GM18861 (cell line): ENCODE results near the gene SPECC1.
"Not testable (repeated sequence)": the region's sequence is repeated elsewhere in the genome, so short reads cannot be mapped to it uniquely, and the experiment has no call there.

Experiments used
- ATAC-seq: cut with Tn5 transposase; IDR thresholded peaks from one replicate; pipeline ENCODE4 v1.9.1; 2021; ENCODE audit not compliant: unreplicated experiment

Gene SPECC1

GRCh38 chr17:20228410-20228809 lies 219.3 kb downstream of the SPECC1 start:
- no peak for ATAC-seq

GRCh38 chr17:20228860-20229259 lies 219.7 kb downstream of the SPECC1 start:
- ATAC-seq, result no peak

- ATAC-seq, result no peak
Observed at GRCh38 chr17:20230924-20231323, 221.8 kb downstream of the SPECC1 start.

GRCh38 chr17:20232611-20233010 lies 223.5 kb downstream of the SPECC1 start:
- no peak for ATAC-seq

- ATAC-seq, result no peak
Observed at GRCh38 chr17:20234276-20234675, 225.1 kb downstream of the SPECC1 start.

- ATAC-seq, result no peak
Observed at GRCh38 chr17:20235747-20236146, 226.6 kb downstream of the SPECC1 start.

GRCh38 chr17:20236578-20237227 lies 227.5 kb downstream of the SPECC1 start:
- ATAC-seq, result no peak

GRCh38 chr17:20239776-20240175 lies 230.6 kb downstream of the SPECC1 start:
- not testable (repeated sequence) for ATAC-seq

- ATAC-seq, result no peak
Observed at GRCh38 chr17:20241855-20242254, 232.7 kb downstream of the SPECC1 start.

GRCh38 chr17:20242271-20242670 lies 233.1 kb downstream of the SPECC1 start:
- no peak for ATAC-seq

GRCh38 chr17:20243524-20243923 lies 234.4 kb downstream of the SPECC1 start:
- no peak for ATAC-seq

- ATAC-seq, result no peak
Observed at GRCh38 chr17:20244671-20245070, 235.5 kb downstream of the SPECC1 start.

GRCh38 chr17:20246692-20247091 lies 237.5 kb downstream of the SPECC1 start:
- no peak for ATAC-seq

- no peak for ATAC-seq
Observed at GRCh38 chr17:20253323-20253722, 244.2 kb downstream of the SPECC1 start.

GRCh38 chr17:20254541-20254940 lies 245.4 kb downstream of the SPECC1 start:
- no peak for ATAC-seq

GRCh38 chr17:20256144-20256543 lies 247.0 kb downstream of the SPECC1 start:
- ATAC-seq, result no peak

GRCh38 chr17:20257008-20257407 lies 247.8 kb downstream of the SPECC1 start:
- ATAC-seq, result no peak

GRCh38 chr17:20257798-20258197 lies 248.6 kb downstream of the SPECC1 start:
- ATAC-seq, result no peak

- ATAC-seq, result no peak
Observed at GRCh38 chr17:20259668-20260067, 250.5 kb downstream of the SPECC1 start.

- ATAC-seq, result no peak
Observed at GRCh38 chr17:20260268-20260667, 251.1 kb downstream of the SPECC1 start.

- no peak for ATAC-seq
Observed at GRCh38 chr17:20262226-20263114, 253.3 kb downstream of the SPECC1 start.

- ATAC-seq, result not testable (repeated sequence)
Observed at GRCh38 chr17:20263115-20263433, 253.9 kb downstream of the SPECC1 start.
